GM19455 (cell line): ENCODE results near the gene ST8SIA3.

ENCODE experiments used
- ATAC-seq: cut with Tn5 transposase; IDR thresholded peaks from one replicate; pipeline ENCODE4 v1.9.1; 2021; ENCODE audit not compliant: unreplicated experiment

The ST8SIA3 gene

DNA sequence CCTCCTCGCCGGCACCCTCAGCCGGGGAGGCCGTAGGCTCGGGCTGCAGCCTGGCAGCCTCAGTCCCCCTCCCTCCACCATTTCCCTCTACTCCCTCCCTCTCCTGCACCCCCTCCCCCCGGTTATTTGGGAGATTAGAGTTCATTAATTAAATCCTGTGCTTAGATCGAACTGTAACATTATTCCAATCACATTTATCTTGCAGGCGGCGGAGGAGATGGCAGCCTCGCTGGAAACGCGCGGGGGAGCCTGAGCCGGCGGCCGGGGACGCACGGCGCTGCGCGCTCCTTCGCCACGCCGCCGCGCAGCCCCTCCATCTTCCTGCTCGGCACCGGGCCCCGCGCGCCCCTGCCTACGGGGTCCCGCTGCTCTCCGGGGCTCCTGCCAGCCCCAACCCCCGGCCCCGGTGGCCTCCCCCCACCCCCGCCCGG, at the start of gene ST8SIA3:
Gene ST8SIA3, plus strand, starts transcription at position 287 of the 431 bp plus-strand sequence. CDS start 290 bp downstream, outside the sequence.
- no peak for ATAC-seq

GRCh38 chr18:57311472-57311871, 40.9 kb upstream of the ST8SIA3 start:
- no peak for ATAC-seq

GRCh38 chr18:57312346-57313144, 39.8 kb upstream of the ST8SIA3 start:
- ATAC-seq, result no peak

GRCh38 chr18:57320603-57321002, 31.8 kb upstream of the ST8SIA3 start:
- no peak for ATAC-seq

DNA sequence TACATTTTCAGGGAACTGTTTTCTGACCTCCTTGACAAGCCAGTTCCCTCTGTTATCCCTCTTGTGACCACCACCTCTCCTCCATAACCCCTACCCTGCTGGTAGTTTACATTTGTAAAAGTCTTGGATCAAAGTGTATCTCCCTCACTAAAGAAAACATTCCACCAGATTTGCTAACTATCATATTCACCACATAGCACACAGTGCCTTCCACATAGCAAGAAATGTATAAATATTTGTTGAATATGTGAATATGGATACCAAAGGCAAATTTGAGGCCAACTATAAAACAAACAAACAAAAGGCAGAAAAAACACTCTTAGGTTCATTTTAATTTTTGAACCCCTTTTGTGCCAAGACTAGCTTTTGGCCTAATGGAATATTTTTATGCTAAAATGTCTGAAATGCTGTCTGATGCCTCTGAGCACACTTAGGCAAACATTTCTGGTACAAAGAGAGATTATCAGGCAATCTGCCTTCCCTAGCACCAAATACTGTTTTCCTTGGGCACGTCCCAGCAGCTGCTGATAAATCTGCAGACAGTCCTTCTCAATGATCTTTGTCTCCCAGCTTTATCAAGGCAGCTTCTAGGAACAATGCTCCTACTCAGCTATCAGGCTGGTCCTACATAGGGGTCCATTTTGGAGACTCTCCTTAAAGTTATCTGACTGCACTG, 26.7 kb upstream of the ST8SIA3 start:
- no peak for ATAC-seq

- ATAC-seq, result no peak
Observed at GRCh38 chr18:57326718-57327323, 25.5 kb upstream of the ST8SIA3 start.

DNA sequence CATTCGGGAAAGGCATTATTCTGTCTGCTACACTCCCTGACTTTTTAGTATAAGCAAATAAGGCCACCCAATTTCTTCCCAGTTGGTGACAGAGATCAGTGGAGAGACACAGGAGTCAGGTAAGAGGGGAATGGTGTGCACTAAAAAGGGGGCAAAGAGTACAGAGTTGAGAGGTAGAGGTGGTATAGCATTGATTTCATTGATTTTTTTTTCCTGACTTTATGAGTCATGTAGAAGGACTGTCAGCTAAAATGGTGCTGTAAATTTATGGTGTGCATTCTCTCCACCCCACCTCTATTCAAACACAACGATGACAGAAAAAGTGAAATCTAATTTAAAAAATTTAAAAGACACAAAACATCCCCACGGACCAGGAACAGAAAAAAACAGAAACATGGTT, 23.7 kb upstream of the ST8SIA3 start:
- no peak for ATAC-seq

DNA sequence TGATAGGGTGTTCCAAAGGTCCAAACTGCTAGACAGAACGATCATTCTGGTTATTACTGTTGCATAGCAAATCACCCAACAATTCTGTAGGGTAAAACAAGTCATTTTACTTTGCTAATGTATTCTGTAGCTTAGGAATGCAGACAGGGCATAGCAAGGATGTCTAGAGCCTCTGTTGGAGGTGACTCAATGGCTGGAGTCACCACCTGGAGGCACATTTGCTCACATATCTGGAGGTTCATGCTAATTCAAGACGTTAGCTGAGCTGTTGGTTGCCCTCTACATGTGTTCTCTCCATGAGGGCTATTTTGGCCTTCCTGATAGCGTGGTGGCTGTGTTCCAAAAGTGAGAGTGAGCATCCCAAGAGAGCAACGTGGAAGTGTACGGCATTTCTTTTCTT, 22.5 kb upstream of the ST8SIA3 start:
- ATAC-seq, result no peak

DNA sequence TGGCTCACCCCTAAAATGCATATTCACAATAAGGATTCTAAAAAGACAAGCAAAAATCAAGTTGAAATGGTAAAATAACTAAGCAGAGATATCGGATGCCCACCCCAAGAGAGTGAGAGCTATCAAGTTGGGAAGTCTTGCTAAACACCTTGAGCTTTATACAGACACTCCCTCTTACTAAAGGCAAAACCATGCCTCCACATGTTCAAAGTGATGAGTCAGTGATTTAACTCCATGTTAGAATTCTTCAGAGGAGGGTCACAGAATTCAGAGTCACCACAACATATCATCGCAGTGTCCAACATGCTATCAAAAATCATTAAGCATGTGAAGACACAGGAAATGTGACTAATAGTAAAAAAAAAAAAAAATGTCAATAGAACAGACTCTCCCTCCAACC, 20.6 kb upstream of the ST8SIA3 start:
- no peak for ATAC-seq

DNA sequence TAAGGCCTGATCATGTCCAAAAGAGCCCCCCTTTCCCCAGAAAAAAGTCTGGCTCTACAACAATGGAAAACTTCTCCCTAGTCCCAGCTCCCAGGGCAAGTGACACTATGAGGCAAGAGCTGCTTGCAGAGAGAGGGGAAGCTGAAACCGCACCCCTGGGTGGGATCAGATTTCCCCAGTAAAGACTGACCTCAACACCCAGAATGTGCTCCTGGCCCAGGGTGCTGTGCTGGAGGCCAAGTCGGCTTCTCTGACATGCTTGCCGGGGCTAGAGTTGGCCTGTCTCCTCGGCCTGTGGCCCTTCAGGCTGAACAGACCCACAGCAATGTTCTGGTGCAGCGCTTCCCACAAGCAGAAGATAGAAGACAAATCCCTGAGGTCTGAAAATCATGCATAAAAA, 18.4 kb upstream of the ST8SIA3 start:
- ATAC-seq, result no peak

DNA sequence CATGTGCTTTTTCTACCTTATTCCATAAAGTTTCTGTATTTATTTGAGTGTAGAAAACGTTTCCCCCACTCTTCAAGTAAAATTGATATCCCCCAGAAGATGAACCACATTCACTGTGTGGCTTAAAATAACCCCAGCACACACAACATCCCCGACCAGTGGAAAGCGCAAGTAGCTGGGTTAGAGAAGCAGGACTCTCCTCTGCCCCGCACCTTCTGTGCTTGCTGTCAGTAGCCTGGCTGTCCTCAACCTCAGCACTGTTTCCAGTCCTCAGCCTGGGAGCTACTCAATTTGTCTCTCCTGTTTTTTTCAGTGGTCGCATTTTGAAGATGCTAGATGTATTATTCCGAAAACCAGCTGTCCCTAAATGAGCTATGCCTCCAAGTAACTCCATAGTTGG, 18.0 kb upstream of the ST8SIA3 start:
- ATAC-seq, result no peak

- no peak for ATAC-seq
Observed at GRCh38 chr18:57336343-57336742, 16.0 kb upstream of the ST8SIA3 start.

GRCh38 chr18:57337890-57338289, 14.5 kb upstream of the ST8SIA3 start:
- ATAC-seq, result no peak

DNA sequence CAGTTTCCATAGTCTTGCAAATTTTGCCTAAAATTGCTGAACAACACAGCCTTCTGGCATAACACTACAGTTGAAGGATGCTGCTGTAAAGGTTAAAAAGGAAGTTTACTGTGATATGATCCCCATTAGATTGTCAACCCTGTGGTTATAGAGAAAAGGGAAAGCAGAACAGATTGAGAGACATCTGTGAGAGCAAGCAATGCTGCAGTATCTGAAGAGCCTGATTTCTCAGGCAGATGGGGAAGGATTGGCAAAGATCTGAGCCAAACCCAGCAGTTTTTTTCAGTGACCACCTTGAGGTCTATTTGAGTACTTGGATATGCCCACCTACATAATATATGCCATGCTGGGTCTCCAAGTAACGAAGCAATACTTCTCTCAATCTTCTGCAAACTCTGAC, 8.5 kb upstream of the ST8SIA3 start:
- no peak for ATAC-seq

- no peak for ATAC-seq
Observed at GRCh38 chr18:57346876-57347275, 5.5 kb upstream of the ST8SIA3 start.

DNA sequence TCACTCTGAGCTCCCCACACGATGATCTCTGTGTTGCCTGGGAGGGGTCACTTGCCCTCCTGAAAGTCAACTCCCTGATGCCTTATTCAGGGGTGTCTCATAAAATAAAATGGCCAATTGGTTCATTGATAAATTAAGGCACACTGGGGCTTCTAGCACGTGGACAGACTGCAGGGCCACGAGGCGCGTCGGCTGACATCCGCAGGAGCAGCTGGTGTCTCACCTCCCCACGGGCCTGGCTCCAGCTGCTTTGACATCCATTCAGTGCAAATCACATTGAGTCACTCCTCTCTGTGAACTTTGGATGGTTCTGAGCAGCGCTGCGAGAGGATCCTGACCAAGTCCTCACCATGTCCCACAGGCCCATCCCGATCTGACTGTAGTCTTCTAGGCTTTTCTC, 4.6 kb upstream of the ST8SIA3 start:
- no peak for ATAC-seq

GRCh38 chr18:57352761-57353136, 392 bp downstream of the ST8SIA3 start:
- no peak for ATAC-seq

DNA sequence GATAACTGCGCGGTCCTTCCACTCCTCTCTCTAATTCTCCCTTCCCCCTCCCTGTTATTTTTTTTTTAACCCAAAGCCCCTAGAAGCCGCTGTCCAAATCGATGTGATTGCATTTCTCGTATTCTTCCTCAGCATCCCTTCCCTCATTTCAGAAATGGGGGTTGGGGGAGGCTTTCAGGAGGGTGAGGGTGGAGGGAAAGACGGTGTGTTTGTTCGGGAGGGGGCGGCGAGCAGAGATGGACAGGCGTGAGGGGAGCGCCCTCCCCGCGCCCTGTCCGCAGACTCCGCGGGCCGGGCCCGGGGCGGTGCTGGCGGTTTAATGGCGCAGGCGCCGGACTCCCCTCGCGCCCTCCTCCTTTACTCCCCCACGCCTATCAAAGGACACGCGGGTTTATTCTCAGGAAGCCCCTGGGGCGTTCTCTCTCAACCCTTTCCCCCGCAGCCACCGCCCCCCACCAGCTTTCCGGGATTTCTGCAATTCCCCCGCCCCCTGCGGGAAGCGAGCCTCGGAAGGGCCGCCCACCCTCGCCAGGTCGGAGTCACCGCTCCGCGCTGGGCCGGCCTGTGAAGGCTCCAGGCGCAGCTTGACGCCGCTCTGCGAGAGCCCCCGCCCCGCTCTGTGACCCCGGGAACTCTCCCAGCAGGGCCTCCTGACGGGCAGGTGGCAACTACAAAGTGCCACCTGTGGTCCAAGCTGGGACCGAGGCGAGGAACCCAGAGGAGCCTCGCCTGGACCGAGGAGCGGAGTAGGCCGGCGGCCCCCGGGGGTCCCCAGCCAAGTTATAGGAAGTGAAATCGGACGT, 981 bp downstream of the ST8SIA3 start:
- no peak for ATAC-seq

DNA sequence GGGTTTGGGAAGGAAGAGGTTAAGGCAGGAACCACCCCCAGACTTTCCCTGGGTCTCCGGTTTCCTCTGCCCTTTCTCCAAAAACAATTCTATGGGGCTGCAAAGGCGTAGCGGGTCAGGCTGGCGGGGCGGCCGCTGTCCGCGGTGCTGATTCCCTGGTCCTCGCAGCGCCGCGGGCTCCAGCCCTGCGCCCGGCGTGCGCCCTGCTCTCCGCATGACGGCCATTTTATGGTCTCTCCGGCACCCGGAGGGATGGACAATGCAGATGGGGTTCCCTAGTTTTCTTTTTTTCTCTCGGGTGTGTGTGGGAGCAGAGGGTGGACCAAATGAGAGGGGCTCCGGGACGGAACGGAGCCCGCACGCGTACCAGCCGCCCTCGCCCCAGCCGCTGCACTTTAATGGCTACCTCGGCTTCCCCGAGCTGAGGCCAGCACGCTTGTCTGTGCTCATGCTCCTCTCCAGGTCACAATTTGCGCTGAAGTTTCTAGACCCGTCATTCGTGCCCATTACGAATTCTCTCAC, 1.6 kb downstream of the ST8SIA3 start:
- ATAC-seq, result no peak

DNA sequence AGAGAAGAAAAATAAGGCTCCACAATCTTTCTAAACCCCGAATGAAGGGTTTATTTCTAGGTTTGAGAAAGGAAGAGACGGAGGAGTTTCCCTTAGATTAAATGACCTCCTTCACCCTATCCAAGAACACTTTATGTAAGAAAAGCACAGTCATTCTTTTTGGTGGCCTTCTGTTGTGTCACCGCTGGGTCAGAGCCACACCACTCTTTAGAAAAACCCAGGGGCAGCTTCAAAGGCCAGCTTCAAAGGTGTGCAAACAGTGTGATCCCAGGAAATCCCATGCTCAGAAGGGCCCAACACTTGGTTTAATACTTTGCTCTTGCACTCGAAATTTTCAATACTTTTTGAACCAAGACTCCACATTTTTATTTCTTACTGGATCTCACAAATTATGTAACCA, 7.1 kb downstream of the ST8SIA3 start:
- ATAC-seq, result no peak

DNA sequence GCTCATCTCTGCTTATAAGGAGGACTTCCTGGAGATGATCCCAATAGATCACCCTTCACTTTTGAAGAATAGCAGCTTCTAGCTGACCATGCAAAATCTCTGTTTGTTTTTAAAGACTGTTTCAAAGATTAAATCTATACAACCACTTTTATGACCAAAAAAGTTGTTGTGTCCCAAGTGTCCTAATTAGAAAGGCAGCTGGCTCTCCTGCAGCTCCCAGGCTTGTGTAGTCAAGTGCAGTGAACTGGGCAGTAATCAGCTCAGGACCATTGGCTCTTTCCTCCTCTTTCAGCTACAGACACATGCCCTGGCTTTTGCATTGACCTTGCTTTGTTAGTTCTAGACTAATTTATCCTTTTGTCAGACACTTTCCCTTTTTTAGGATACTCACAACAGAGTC, 10.4 kb downstream of the ST8SIA3 start:
- no peak for ATAC-seq
